ENCODE measurements around the gene ST6GALNAC4.
A peak's percentile ranks its signal among the peaks of the same experiment; 100 is the strongest.

The ST6GALNAC4 gene

GRCh38 chr9:127946728-127947127 lies 29.9 kb upstream of the ST6GALNAC4 start:
- no peak for DNase-seq

GRCh38 chr9:127945942-127946341 lies 29.1 kb upstream of the ST6GALNAC4 start:
- DNase-seq, result no peak

- no peak for DNase-seq
Measured at GRCh38 chr9:127945338-127945737, 28.5 kb upstream of the ST6GALNAC4 start.

- no peak for DNase-seq
Measured at GRCh38 chr9:127944586-127945218, 27.9 kb upstream of the ST6GALNAC4 start.

- DNase-seq, result peak; percentile 50 to 87
Measured at GRCh38 chr9:127943731-127944144, 26.9 kb upstream of the ST6GALNAC4 start.

- no peak for DNase-seq
Measured at GRCh38 chr9:127943011-127943662, 26.3 kb upstream of the ST6GALNAC4 start.

- peak in 1 of 2 donors; percentile 7 for DNase-seq
Measured at GRCh38 chr9:127942216-127943010, 25.6 kb upstream of the ST6GALNAC4 start.

GRCh38 chr9:127941961-127942215 lies 25.0 kb upstream of the ST6GALNAC4 start:
- DNase-seq, result no peak

- no peak for DNase-seq
Measured at GRCh38 chr9:127941062-127941960, 24.5 kb upstream of the ST6GALNAC4 start.

GRCh38 chr9:127940593-127940992 lies 23.8 kb upstream of the ST6GALNAC4 start:
- DNase-seq, result no peak

- DNase-seq, result no peak
Measured at GRCh38 chr9:127938298-127938690, 21.5 kb upstream of the ST6GALNAC4 start.

GRCh38 chr9:127937388-127938297 lies 20.8 kb upstream of the ST6GALNAC4 start, which contains the start of gene DPM2:
DPM2 (minus strand) TSS chr9:127937854; CDS start chr9:127937820, 34 bp downstream.
- DNase-seq, result peak; percentile 42

GRCh38 chr9:127937056-127937387 lies 20.2 kb upstream of the ST6GALNAC4 start:
- no peak for DNase-seq

GRCh38 chr9:127936347-127936852 lies 19.6 kb upstream of the ST6GALNAC4 start:
- no peak for DNase-seq

GRCh38 chr9:127935765-127936221 lies 19.0 kb upstream of the ST6GALNAC4 start:
- no peak for DNase-seq

- DNase-seq, result no peak
Measured at GRCh38 chr9:127934986-127935385, 18.1 kb upstream of the ST6GALNAC4 start.

GRCh38 chr9:127934248-127934647 lies 17.4 kb upstream of the ST6GALNAC4 start:
- DNase-seq, result no peak

GRCh38 chr9:127931092-127931881 lies 14.4 kb upstream of the ST6GALNAC4 start:
- no peak for DNase-seq

GRCh38 chr9:127930231-127931091 lies 13.6 kb upstream of the ST6GALNAC4 start, which contains the start of gene PIP5KL1:
PIP5KL1 (minus strand) TSS chr9:127930777; CDS start chr9:127930752, 25 bp downstream.
- DNase-seq, result peak in 1 of 2 donors; percentile 33

- DNase-seq, result no peak
Measured at GRCh38 chr9:127929625-127929979, 12.8 kb upstream of the ST6GALNAC4 start.
